Endothelial cell of umbilical vein (primary cell): Measurements from ENCODE around the gene SLC2A4.
A peak's percentile ranks its signal among the peaks of the same experiment; 100 is the strongest.

Experiments used
- EZH2 ChIP-seq: IDR thresholded peaks from 2 replicates; pipeline ENCODE4 v1.6.1; 2012; ENCODE audit warnings: borderline replicate concordance, low read depth, mild to moderate bottlenecking, moderate library complexity, low read length, inconsistent platforms; ENCODE audit not compliant: severe bottlenecking
- FOS ChIP-seq: IDR thresholded peaks from 2 replicates; pipeline ENCODE4 v1.6.1; 2011; ENCODE audit warnings: mild to moderate bottlenecking, low read length, moderate library complexity, borderline replicate concordance; ENCODE audit not compliant: insufficient read depth
- GATA2 ChIP-seq: IDR thresholded peaks from 2 replicates; pipeline ENCODE4 v1.7.0; 2011; ENCODE audit warnings: low read depth, mild to moderate bottlenecking, moderate library complexity, mixed read lengths, low read length; ENCODE audit not compliant: insufficient read length, insufficient read depth
- JUN ChIP-seq: IDR thresholded peaks from 2 replicates; pipeline ENCODE4 v1.6.1; 2011; ENCODE audit warnings: borderline replicate concordance, low read depth; ENCODE audit not compliant: insufficient read length, insufficient read depth
- POLR2A ChIP-seq: IDR thresholded peaks from 2 replicates; pipeline ENCODE4 v1.6.1; 2012; ENCODE audit warnings: low read depth, mild to moderate bottlenecking, control low read depth, low read length
- POLR2AphosphoS5 ChIP-seq: IDR thresholded peaks from 2 replicates; pipeline ENCODE4 v1.6.1; 2012; ENCODE audit warnings: low read depth, mild to moderate bottlenecking, control low read depth, low read length, moderate library complexity; ENCODE audit not compliant: insufficient read depth
- TF ChIP-seq, protein P1 (sequence below), 2 donors: IDR thresholded peaks; 1 replicate in 1 of 2; 2 replicates in 1 of 2; pipeline ENCODE4 v1.5.1; 2011; ENCODE audit warnings: low read length in 2 of 2, mild to moderate bottlenecking in 2 of 2, moderate library complexity in 2 of 2, control low read depth in 1 of 2, inconsistent platforms in 1 of 2, low read depth in 1 of 2; ENCODE audit not compliant: insufficient read depth in 1 of 2; ENCODE audit errors: extremely low read depth in 1 of 2
- TF ChIP-seq, protein P2 (sequence below): IDR thresholded peaks from 2 replicates; pipeline ENCODE4 v1.6.1; 2011; ENCODE audit not compliant: insufficient read depth, insufficient read length

- TF ChIP-seq, protein P1, sequence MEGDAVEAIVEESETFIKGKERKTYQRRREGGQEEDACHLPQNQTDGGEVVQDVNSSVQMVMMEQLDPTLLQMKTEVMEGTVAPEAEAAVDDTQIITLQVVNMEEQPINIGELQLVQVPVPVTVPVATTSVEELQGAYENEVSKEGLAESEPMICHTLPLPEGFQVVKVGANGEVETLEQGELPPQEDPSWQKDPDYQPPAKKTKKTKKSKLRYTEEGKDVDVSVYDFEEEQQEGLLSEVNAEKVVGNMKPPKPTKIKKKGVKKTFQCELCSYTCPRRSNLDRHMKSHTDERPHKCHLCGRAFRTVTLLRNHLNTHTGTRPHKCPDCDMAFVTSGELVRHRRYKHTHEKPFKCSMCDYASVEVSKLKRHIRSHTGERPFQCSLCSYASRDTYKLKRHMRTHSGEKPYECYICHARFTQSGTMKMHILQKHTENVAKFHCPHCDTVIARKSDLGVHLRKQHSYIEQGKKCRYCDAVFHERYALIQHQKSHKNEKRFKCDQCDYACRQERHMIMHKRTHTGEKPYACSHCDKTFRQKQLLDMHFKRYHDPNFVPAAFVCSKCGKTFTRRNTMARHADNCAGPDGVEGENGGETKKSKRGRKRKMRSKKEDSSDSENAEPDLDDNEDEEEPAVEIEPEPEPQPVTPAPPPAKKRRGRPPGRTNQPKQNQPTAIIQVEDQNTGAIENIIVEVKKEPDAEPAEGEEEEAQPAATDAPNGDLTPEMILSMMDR (IDR thresholded peaks at IDR 0.05; ENCODE audit: extremely low read depth in 1 of 2, insufficient read depth in 1 of 2, low read depth in 1 of 2, low read length in 2 of 2) = no peak
- TF ChIP-seq FOS = no peak
- TF ChIP-seq POLR2A = peak; percentile 68
- TF ChIP-seq, protein P2, sequence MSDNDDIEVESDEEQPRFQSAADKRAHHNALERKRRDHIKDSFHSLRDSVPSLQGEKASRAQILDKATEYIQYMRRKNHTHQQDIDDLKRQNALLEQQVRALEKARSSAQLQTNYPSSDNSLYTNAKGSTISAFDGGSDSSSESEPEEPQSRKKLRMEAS = no peak
- TF ChIP-seq GATA2 = no peak
- no peak for TF ChIP-seq POLR2AphosphoS5
- TF ChIP-seq JUN = no peak
- TF ChIP-seq EZH2 = no peak
These were observed 27.3 kb downstream of the SLC2A4 start for GRCh38 chr17:7308625-7309433.
